ENCODE measurements around the gene TRPM1. TPM values are rescaled to one million over a fixed set of nuclear protein-coding genes. Genes with fewer than 3 reads are reported as not detected.
A peak's percentile ranks its signal among the peaks of the same experiment; 100 is the strongest.

Gene TRPM1
- total and polyA plus RNA-seq, 3 donors from 2014 or later = 3.6 to 4.4 (median 4.4) TPM

GRCh38 chr15:30999729-31000128, 101.8 kb downstream of the TRPM1 start:
- TF ChIP-seq POLR2A (IDR thresholded peaks at IDR 0.05) (no peak), CTCF (IDR thresholded peaks at IDR 0.05) (no peak)
- Histone ChIP-seq H3K27ac (no peak overlapping the region), H3K9me3 (no peaks in the 10 kb centered on the region), H3K4me1 (no peaks in the 10 kb centered on the region), H3K36me3 (ENCODE audit: low read depth, missing control alignments) (no peaks in the 10 kb centered on the region), H3K27me3 (no peaks in the 10 kb centered on the region), H3K4me3 (no peak overlapping the region)
- no peak for DNase-seq
- intact Hi-C loops (cut with DNase I; ENCODE audit: low total_unique reads) = loop anchor here (10.0 kb wide), 1 partner anchor 485 kb away; no protein-coding TSS in a partner anchor
- WGBS, 2 donors = 90 to 93% methylated on average over 3 of the region's 3 CpGs

DNA sequence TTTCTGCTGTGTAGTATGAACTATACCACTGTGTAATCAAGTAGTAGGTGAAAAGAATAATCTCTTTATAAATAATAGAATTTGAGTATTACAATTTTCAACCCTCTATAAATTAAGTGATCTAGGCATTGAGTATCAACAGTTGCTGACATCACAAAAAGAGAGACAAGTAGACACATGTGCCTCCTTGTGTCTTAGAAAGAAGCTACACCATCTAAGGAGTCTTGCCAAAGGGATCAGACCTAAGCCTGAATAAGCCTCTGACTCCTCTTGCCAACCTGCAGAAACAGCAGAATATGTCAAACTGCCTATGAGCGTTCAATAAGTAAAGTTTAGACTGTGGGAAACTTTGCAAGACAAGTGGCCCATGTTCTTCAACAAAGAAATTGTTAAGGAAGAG, 104.3 kb downstream of the TRPM1 start:
- intact Hi-C loops (cut with DNase I; ENCODE audit: low total_unique reads) = loop anchor here (10.0 kb wide), 1 partner anchor 488 kb away; no protein-coding TSS in a partner anchor
- Histone ChIP-seq H3K27me3 (no peaks in the 10 kb centered on the region), H3K4me3 (no peak overlapping the region), H3K27ac (no peak overlapping the region), H3K9me3 (no peaks in the 10 kb centered on the region), H3K36me3 (ENCODE audit: low read depth, missing control alignments) (no peaks in the 10 kb centered on the region), H3K4me1 (no peaks in the 10 kb centered on the region)
- WGBS, 2 donors = 50 to 85% methylated on average over 1 of the region's 1 CpG
- DNase-seq = no peak
- TF ChIP-seq CTCF (IDR thresholded peaks at IDR 0.05) (no peak), POLR2A (IDR thresholded peaks at IDR 0.05) (no peak)

- no peak for DNase-seq
- intact Hi-C loops (cut with DNase I; ENCODE audit: low total_unique reads) = loop anchor here (10.0 kb wide), 1 partner anchor 492 kb away; no protein-coding TSS in a partner anchor
- H3K27me3 ChIP-seq = no peaks in the 10 kb centered on the region
Observed at GRCh38 chr15:30992249-30992864, 109.2 kb downstream of the TRPM1 start.

GRCh38 chr15:30991255-30992235, 110.0 kb downstream of the TRPM1 start, which contains the start of gene MTMR10:
Gene MTMR10, minus strand, starts transcription at chr15:30991628. Its CDS starts 122 bp downstream, at chr15:30991506.
- peak within 1 kb of the TSS; percentile 87 to 99 for H3K4me3 ChIP-seq
- H3K36me3 ChIP-seq (ENCODE audit: low read depth, missing control alignments) = no peaks in the 10 kb centered on the region
- peak; percentile 75 for DNase-seq
- peak within 1 kb of the TSS; percentile 93 to 95 for H3K27ac ChIP-seq
- TF ChIP-seq CTCF (IDR thresholded peaks at IDR 0.05) = peak in 2 of 3 experiments; percentile 45
- TF ChIP-seq POLR2A (IDR thresholded peaks at IDR 0.05) = no peak
- H3K9me3 ChIP-seq = no peaks in the 10 kb centered on the region
- H3K27me3 ChIP-seq = no peaks in the 10 kb centered on the region
- WGBS, 2 donors = 0 to 1% methylated on average over 23 to 67 of the region's 114 CpGs
- intact Hi-C loops (cut with DNase I; ENCODE audit: low total_unique reads) = loop anchor here (10.0 kb wide), 1 partner anchor 493 kb away; no protein-coding TSS in a partner anchor
- H3K4me1 ChIP-seq = peaks cover 10% of the 10 kb centered on the region

More at GRCh38 chr15:30992249-30992864, 109.2 kb downstream of the TRPM1 start:
- peaks cover 10% of the 10 kb centered on the region for H3K4me1 ChIP-seq
- TF ChIP-seq CTCF (IDR thresholded peaks at IDR 0.05) (no peak), POLR2A (IDR thresholded peaks at IDR 0.05) (no peak)
- no peaks in the 10 kb centered on the region for H3K36me3 ChIP-seq (ENCODE audit: low read depth, missing control alignments)
- H3K27ac ChIP-seq = peak overlapping the region; percentile 93 to 95
- 49 to 54% methylated on average over 7 of the region's 7 CpGs for WGBS, 2 donors
- H3K4me3 ChIP-seq = peak overlapping the region; percentile 87 to 99
- H3K9me3 ChIP-seq = no peaks in the 10 kb centered on the region
